ENCODE measurements around the gene BRIP1. TPM values are rescaled to one million over a fixed set of nuclear protein-coding genes. Genes with fewer than 3 reads are reported as not detected.

BRIP1 gene
- total RNA-seq, 1 experiment from 2014 or later = 30.2 TPM

GRCh38 chr17:61848896-61849295 is 14.4 kb downstream of the BRIP1 start:
- no peak for DNase-seq (ENCODE audit: low spot score)
- intact Hi-C loops (cut with micrococcal nuclease; ENCODE audit: unreplicated experiment) = no loop called here
- ChIA-PET CTCF (no interaction called here), POLR2A (ENCODE audit: low non-redundant PET) (no interaction called here)
- BruUV-seq (replicated peaks) = no TSS peak
- Histone ChIP-seq H3K27me3 (replicated peaks; ENCODE audit: insufficient read depth, low read depth, low read length, poor library complexity) (no peaks in the 10 kb centered on the region), H3K9me3 (ENCODE audit: low read depth, low read length, poor library complexity, severe bottlenecking) (no peaks in the 10 kb centered on the region), H3K4me1 (ENCODE audit: insufficient read depth, low read length, poor library complexity, severe bottlenecking) (no peaks in the 10 kb centered on the region), H3K4me3 (ENCODE audit: low read depth, low read length, poor library complexity, severe bottlenecking) (no peak overlapping the region), H3K27ac (ENCODE audit: low read depth, low read length, poor library complexity, severe bottlenecking) (no peak overlapping the region), H3K36me3 (ENCODE audit: insufficient read depth, low read length, poor library complexity, severe bottlenecking) (peaks cover 40% of the 10 kb centered on the region)
- TF ChIP-seq EZH2 (IDR thresholded peaks at IDR 0.05; ENCODE audit: borderline replicate concordance, low read depth, low read length, poor library complexity, severe bottlenecking) = no peak

GRCh38 chr17:61848247-61848646 is 15.1 kb downstream of the BRIP1 start:
- TF ChIP-seq EZH2 (IDR thresholded peaks at IDR 0.05; ENCODE audit: borderline replicate concordance, low read depth, low read length, poor library complexity, severe bottlenecking) (no peak), CTCF (conservative IDR thresholded peaks at IDR 0.05; ENCODE audit: low read depth, low read length) (no peak)
- H3K4me3 ChIP-seq (ENCODE audit: low read depth, low read length, poor library complexity, severe bottlenecking) = no peak overlapping the region
- POLR2A ChIA-PET (ENCODE audit: low non-redundant PET) = no interaction called here
- CTCF ChIA-PET = no interaction called here
- intact Hi-C loops (cut with micrococcal nuclease; ENCODE audit: unreplicated experiment) = no loop called here
- no peaks in the 10 kb centered on the region for H3K9me3 ChIP-seq (ENCODE audit: low read depth, low read length, poor library complexity, severe bottlenecking)
- peaks cover 38% of the 10 kb centered on the region for H3K36me3 ChIP-seq (ENCODE audit: insufficient read depth, low read length, poor library complexity, severe bottlenecking)
- no peak for DNase-seq (ENCODE audit: low spot score)
- no TSS peak for BruUV-seq (replicated peaks)
- no peaks in the 10 kb centered on the region for H3K4me1 ChIP-seq (ENCODE audit: insufficient read depth, low read length, poor library complexity, severe bottlenecking)
- no peaks in the 10 kb centered on the region for H3K27me3 ChIP-seq (replicated peaks; ENCODE audit: insufficient read depth, low read depth, low read length, poor library complexity)
- H3K27ac ChIP-seq (ENCODE audit: low read depth, low read length, poor library complexity, severe bottlenecking) = no peak overlapping the region

DNA sequence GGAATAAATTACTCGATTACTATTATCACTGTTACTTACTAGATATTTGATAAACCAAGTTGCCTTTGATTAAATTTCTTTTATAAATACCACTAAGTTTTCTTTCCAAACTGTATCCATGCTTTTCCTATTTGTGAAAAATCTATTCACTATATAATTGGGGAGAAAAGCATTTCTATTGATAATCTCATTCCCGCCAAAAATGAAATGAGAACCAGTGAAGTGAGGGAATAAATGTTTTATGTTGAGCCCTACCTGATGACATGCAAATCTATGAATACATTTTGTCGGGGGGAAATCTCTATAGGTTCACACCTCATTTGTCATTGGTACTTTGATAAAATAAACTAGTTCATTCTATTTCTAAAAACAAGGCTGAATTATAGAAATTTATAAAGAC is 15.7 kb downstream of the BRIP1 start:
- no peak overlapping the region for H3K27ac ChIP-seq (ENCODE audit: low read depth, low read length, poor library complexity, severe bottlenecking)
- POLR2A ChIA-PET (ENCODE audit: low non-redundant PET) = no interaction called here
- no peak for DNase-seq (ENCODE audit: low spot score)
- no peaks in the 10 kb centered on the region for H3K4me1 ChIP-seq (ENCODE audit: insufficient read depth, low read length, poor library complexity, severe bottlenecking)
- no TSS peak for BruUV-seq (replicated peaks)
- intact Hi-C loops (cut with micrococcal nuclease; ENCODE audit: unreplicated experiment) = no loop called here
- CTCF ChIA-PET = no interaction called here
- no peaks in the 10 kb centered on the region for H3K27me3 ChIP-seq (replicated peaks; ENCODE audit: insufficient read depth, low read depth, low read length, poor library complexity)
- H3K36me3 ChIP-seq (ENCODE audit: insufficient read depth, low read length, poor library complexity, severe bottlenecking) = peaks cover 34% of the 10 kb centered on the region
- H3K9me3 ChIP-seq (ENCODE audit: low read depth, low read length, poor library complexity, severe bottlenecking) = no peaks in the 10 kb centered on the region
- H3K4me3 ChIP-seq (ENCODE audit: low read depth, low read length, poor library complexity, severe bottlenecking) = no peak overlapping the region
- TF ChIP-seq CTCF (conservative IDR thresholded peaks at IDR 0.05; ENCODE audit: low read depth, low read length) (no peak), EZH2 (IDR thresholded peaks at IDR 0.05; ENCODE audit: borderline replicate concordance, low read depth, low read length, poor library complexity, severe bottlenecking) (no peak)

- intact Hi-C loops (cut with micrococcal nuclease; ENCODE audit: unreplicated experiment) = no loop called here
- no peak for DNase-seq (ENCODE audit: low spot score)
- no peaks in the 10 kb centered on the region for H3K4me1 ChIP-seq (ENCODE audit: insufficient read depth, low read length, poor library complexity, severe bottlenecking)
- BruUV-seq (replicated peaks) = no TSS peak
- no peaks in the 10 kb centered on the region for H3K27me3 ChIP-seq (replicated peaks; ENCODE audit: insufficient read depth, low read depth, low read length, poor library complexity)
- no peaks in the 10 kb centered on the region for H3K9me3 ChIP-seq (ENCODE audit: low read depth, low read length, poor library complexity, severe bottlenecking)
- POLR2A ChIA-PET (ENCODE audit: low non-redundant PET) = no interaction called here
- no peak for TF ChIP-seq EZH2 (IDR thresholded peaks at IDR 0.05; ENCODE audit: borderline replicate concordance, low read depth, low read length, poor library complexity, severe bottlenecking)
- TF ChIP-seq CTCF (conservative IDR thresholded peaks at IDR 0.05; ENCODE audit: low read depth, low read length) = no peak
- H3K27ac ChIP-seq (ENCODE audit: low read depth, low read length, poor library complexity, severe bottlenecking) = no peak overlapping the region
- peaks cover 30% of the 10 kb centered on the region for H3K36me3 ChIP-seq (ENCODE audit: insufficient read depth, low read length, poor library complexity, severe bottlenecking)
- CTCF ChIA-PET = no interaction called here
- H3K4me3 ChIP-seq (ENCODE audit: low read depth, low read length, poor library complexity, severe bottlenecking) = no peak overlapping the region
Observed at GRCh38 chr17:61846761-61847375, 16.5 kb downstream of the BRIP1 start.

Measured in A673 (cell line).